Heart left ventricle (tissue), 16 donors: ENCODE measurements around the gene WFDC1. TPM values are rescaled to one million over a fixed set of nuclear protein-coding genes. Genes with fewer than 3 reads are reported as not detected.

Experiments used
- ATAC-seq, 4 donors: fragments of 200-7000 bp; cut with Tn5 transposase; one replicate each; pipeline ENCODE4 v1.9.1; 2020 to 2022; ENCODE audit warnings: moderate library complexity in 4 of 4, mild to moderate bottlenecking in 3 of 4, moderate number of reproducible peaks in 1 of 4
- DNase-seq, 5 donors: peaks; one replicate each; pipeline ENCODE4 v3.0.0-alpha.2; 2020
- H3K27ac ChIP-seq, 12 donors: fragments of 200-600 bp; sonication (generic) in 4 of 12; one replicate each; pipeline versions ENCODE4 v1.5.0 to v1.8.0; 2016 to 2022; ENCODE audit warnings: mild to moderate bottlenecking in 2 of 12
- H3K27me3 ChIP-seq, 9 donors: fragments of 200-600 bp; sonication (generic) in 2 of 9; one replicate each; pipeline versions ENCODE4 v1.5.1 to v1.8.0; 2016 to 2022; ENCODE audit warnings: mild to moderate bottlenecking in 3 of 9
- H3K36me3 ChIP-seq, 9 donors: fragments of 200-600 bp; sonication (generic) in 2 of 9; one replicate each; pipeline versions ENCODE4 v1.5.0 to v1.8.0; 2018 to 2022; ENCODE audit warnings: mild to moderate bottlenecking in 2 of 9
- H3K4me1 ChIP-seq, 12 donors: fragments of 200-600 bp; sonication (generic) in 4 of 12; one replicate each; pipeline versions ENCODE4 v1.5.0 to v1.8.0; 2016 to 2022; ENCODE audit warnings: mild to moderate bottlenecking in 3 of 12
- H3K4me3 ChIP-seq, 12 donors: fragments of 200-600 bp; sonication (generic) in 4 of 12; one replicate each; pipeline versions ENCODE4 v1.5.0 to v1.8.0; 2017 to 2022; ENCODE audit warnings: mild to moderate bottlenecking in 9 of 12, moderate library complexity in 4 of 12
- H3K9me3 ChIP-seq, 12 donors: fragments of 200-600 bp; sonication (generic) in 4 of 12; one replicate each; pipeline versions ENCODE4 v1.5.0 to v1.8.0; 2016 to 2022; ENCODE audit warnings: mild to moderate bottlenecking in 1 of 12
- CTCF ChIP-seq, 12 donors: fragments of 200-600 bp; sonication (generic) in 4 of 12; IDR thresholded peaks; one replicate each; pipeline versions ENCODE4 v1.5.0 to v1.8.0; 2018 to 2022; ENCODE audit warnings: antibody characterized with exemption in 12 of 12, mild to moderate bottlenecking in 5 of 12
- POLR2A ChIP-seq, 2 donors: fragments of 450-650 bp; IDR thresholded peaks; one replicate each; pipeline ENCODE4 v1.6.1; 2017; ENCODE audit warnings: antibody characterized with exemption in 2 of 2, mild to moderate bottlenecking in 2 of 2, moderate library complexity in 2 of 2
- WGBS, 4 donors: extraction: QIAGEN DNeasy Blood & Tissue Kit in 2 of 4; methylation state at CpG; one replicate each; pipeline versions ENCODE4 v1.1.5 to v1.1.7; 2013 to 2018; 5-methylcytosine and 5-hydroxymethylcytosine counted together
- intact Hi-C, 10 donors: fragments of 100-400 bp; cut with DNase I; formaldehyde crosslinking; loops; one replicate each; pipeline versions ENCODE4 v1.11.1 to v1.14.2; 2022
- polyA plus RNA-seq, 2 donors: library from polyadenylated mRNA; stranded (reverse); fragments of 200-250 nt; gene quantifications; one replicate each; pipeline ENCODE4 v1.2.3, GENCODE V29; 2013
- total RNA-seq, 9 donors: library from RNA; depleted of rRNA in 2 of 9; stranded (reverse); fragments of >200 nt in 2 of 9; fragmentation: NEBNext Ultra II Directional in 3 of 9; extraction: Animal tissue kit (Norgen Biotek cat#: 25700) in 3 of 9; gene quantifications; one replicate each; pipeline versions ENCODE4 v1.1.0 to v1.2.4, GENCODE V29; 2016 to 2023
- donor health status: ischemic (EF 13 %, LVEDD 7.1; RV severe dilation, severe dysfunction).
- donor health status: healthy with polysubstance abuse.
- donor health status: DM: no; HTN: yes; CAD: no.
- donor health status: DM: no; HTN: no; CAD: no.
- donor health status: ischemic (EF 25% LVEDD 6.9; RV normal size, moderate dysfunction).
- donor health status: ischemic (EF 25% LVEDD 5.7; RV mildly dilated, moderate dysfunction).
- donor health status: healthy.
- donor health status: DM: yes; HTN: yes; CAD: no.
- donor health status: ischemic (EF 35%, LVEDD 5.7; RV mildly dilated, moderate dysfunction).
- donor health status: nonischemic (EF 11% LVEDD 7.7; RV severe dilation, severe dysfunction).
- donor health status: DM: yes; HTN: yes; CAD: no.
- donor health status: PGD.
- donor health status: ischemic (EF 29% LVEDD 5.4; RV normal size, mild dysfunction).
- donor health status: nonischemic (EF 23%, LVEDD 6.1; RV moderate dilation, normal function).

WFDC1 gene
- total and polyA plus RNA-seq, 11 donors = 0.50 to 5.4 (median 1.6) TPM

GRCh38 chr16:84359326-84359725 is 64.6 kb downstream of the WFDC1 start:
- DNase-seq = no peak
- 59 to 78% (median 72%) methylated on average over 7 to 8 of the region's 8 CpGs for WGBS, 4 donors
- no peak for TF ChIP-seq CTCF (IDR thresholded peaks at IDR 0.05)
- TF ChIP-seq POLR2A (IDR thresholded peaks at IDR 0.05) = no peak
- H3K4me3 ChIP-seq = no peak overlapping the region
- no peaks in the 10 kb centered on the region for H3K36me3 ChIP-seq
- intact Hi-C loops = no loop called here
- no peaks in the 10 kb centered on the region for H3K4me1 ChIP-seq
- no peak for ATAC-seq
- peaks cover 0 to 5% (median 0%) of the 10 kb centered on the region in 9 donors for H3K27me3 ChIP-seq
- no peak overlapping the region for H3K27ac ChIP-seq
- H3K9me3 ChIP-seq = no peaks in the 10 kb centered on the region

- Histone ChIP-seq H3K9me3 (no peaks in the 10 kb centered on the region), H3K27me3 (peaks cover 0 to 5% (median 0%) of the 10 kb centered on the region in 9 donors), H3K4me3 (no peak overlapping the region), H3K36me3 (no peaks in the 10 kb centered on the region), H3K27ac (no peak overlapping the region), H3K4me1 (no peaks in the 10 kb centered on the region)
- DNase-seq (no peak), ATAC-seq (no peak)
- intact Hi-C loops = no loop called here
- TF ChIP-seq POLR2A (IDR thresholded peaks at IDR 0.05) (no peak), CTCF (IDR thresholded peaks at IDR 0.05) (no peak)
- WGBS, 4 donors = 75 to 88% (median 83%) methylated on average over 15 of the region's 15 CpGs
Measured at GRCh38 chr16:84360170-84360569, 65.5 kb downstream of the WFDC1 start.

DNA sequence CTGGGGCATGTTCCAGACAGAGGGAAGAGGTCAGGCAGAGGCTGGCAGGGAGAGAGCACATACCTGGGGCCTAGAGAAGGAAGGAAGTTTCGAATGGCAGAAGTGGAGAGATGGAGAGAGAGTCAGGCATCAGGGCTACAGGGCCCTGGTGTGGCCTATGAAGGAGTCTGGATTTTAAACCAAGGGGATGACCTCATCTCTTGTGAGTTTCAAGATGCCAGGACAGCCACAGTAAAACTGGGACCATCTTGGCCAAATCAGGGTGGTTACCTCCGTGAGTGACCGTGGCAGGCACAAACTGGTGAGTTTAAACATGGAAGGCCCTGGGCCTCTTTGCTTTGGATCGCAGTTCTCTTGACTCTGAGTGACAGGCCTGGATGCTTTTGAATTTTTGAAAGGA is 66.1 kb downstream of the WFDC1 start:
- Histone ChIP-seq H3K9me3 (no peaks in the 10 kb centered on the region), H3K27me3 (peaks cover 0 to 7% (median 0%) of the 10 kb centered on the region in 9 donors), H3K27ac (no peak overlapping the region), H3K4me1 (no peaks in the 10 kb centered on the region), H3K4me3 (no peak overlapping the region), H3K36me3 (no peaks in the 10 kb centered on the region)
- 74 to 94% (median 85%) methylated on average over 4 of the region's 4 CpGs for WGBS, 4 donors
- no peak for TF ChIP-seq CTCF (IDR thresholded peaks at IDR 0.05)
- TF ChIP-seq POLR2A (IDR thresholded peaks at IDR 0.05) = no peak
- ATAC-seq (no peak), DNase-seq (no peak)
- intact Hi-C loops = no loop called here

- ATAC-seq (no peak), DNase-seq (no peak)
- H3K9me3 ChIP-seq = no peaks in the 10 kb centered on the region
- no peak for TF ChIP-seq POLR2A (IDR thresholded peaks at IDR 0.05)
- no peak for TF ChIP-seq CTCF (IDR thresholded peaks at IDR 0.05)
- H3K4me3 ChIP-seq = no peak overlapping the region
- H3K27ac ChIP-seq = no peak overlapping the region
- WGBS, 4 donors = 82 to 97% (median 90%) methylated on average over 5 of the region's 5 CpGs
- peaks cover 0 to 15% (median 7%) of the 10 kb centered on the region in 9 donors for H3K27me3 ChIP-seq
- H3K4me1 ChIP-seq = no peaks in the 10 kb centered on the region
- H3K36me3 ChIP-seq = no peaks in the 10 kb centered on the region
- intact Hi-C loops = no loop called here
Measured at GRCh38 chr16:84361546-84361945, 66.9 kb downstream of the WFDC1 start.
